Lower leg skin (tissue), 4 donors: Measurements from ENCODE around the gene ZFYVE16. TPM values are rescaled to one million over a fixed set of nuclear protein-coding genes. Genes with fewer than 3 reads are reported as not detected.

ENCODE experiments used
- DNase-seq, 2 donors: peaks; one replicate each; pipeline ENCODE4 v3.0.0-alpha.2; 2019; ENCODE audit warnings: low spot score in 2 of 2
- H3K4me3 ChIP-seq: fragments of 200-600 bp; sonication (generic); 2 replicates; pipeline ENCODE4 v1.5.1; 2017; ENCODE audit warnings: mild to moderate bottlenecking, low read depth; ENCODE audit not compliant: poor library complexity, severe bottlenecking
- CTCF ChIP-seq, 3 donors: fragments of 450-650 bp; IDR thresholded peaks; one replicate each; pipeline ENCODE4 v1.5.1; 2016; ENCODE audit warnings: antibody characterized with exemption in 3 of 3, mild to moderate bottlenecking in 3 of 3, moderate library complexity in 2 of 3
- POLR2A ChIP-seq, 2 donors: fragments of 450-650 bp; IDR thresholded peaks; one replicate each; pipeline ENCODE4 v1.6.1; 2016 to 2017; ENCODE audit warnings: antibody characterized with exemption in 2 of 2, mild to moderate bottlenecking in 1 of 2, moderate library complexity in 1 of 2
- WGBS, 2 donors: methylation state at CpG; one replicate each; pipeline ENCODE4 v1.1.5; 2018; 5-methylcytosine and 5-hydroxymethylcytosine counted together
- intact Hi-C: fragments of 100-400 bp; cut with DNase I; formaldehyde crosslinking; loops from one replicate; pipeline ENCODE4 v1.15.0; 2023; ENCODE audit warnings: low total_unique reads
- total RNA-seq, 4 donors: library from RNA; depleted of rRNA; stranded (reverse); fragments of >200 nt; gene quantifications; one replicate each; pipeline ENCODE4 v1.1.0, GENCODE V29; 2016

The ZFYVE16 gene
- total RNA-seq, 4 donors from 2014 or later, result 11.7 to 19.2 (median 13.4) TPM

- intact Hi-C loops, result no loop called here
- no peak overlapping the region for H3K4me3 ChIP-seq
- TF ChIP-seq CTCF (IDR thresholded peaks at IDR 0.05) (no peak), POLR2A (IDR thresholded peaks at IDR 0.05) (no peak)
- no peak for DNase-seq
- whole genome bisulfite sequencing, 2 donors, result 96 to 98% methylated on average over 2 of the region's 2 CpGs
Measured at GRCh38 chr5:80474929-80475328, 67.1 kb downstream of the ZFYVE16 start.

- intact Hi-C loops, result no loop called here
- H3K4me3 ChIP-seq, result no peak overlapping the region
- no peak for DNase-seq
- no peak for TF ChIP-seq POLR2A (IDR thresholded peaks at IDR 0.05)
- no peak for TF ChIP-seq CTCF (IDR thresholded peaks at IDR 0.05)
Measured at GRCh38 chr5:80479713-80480112, 71.8 kb downstream of the ZFYVE16 start.

- H3K4me3 ChIP-seq, result no peak overlapping the region
- DNase-seq, result no peak
- whole genome bisulfite sequencing, 2 donors, result 91 to 100% methylated on average over 2 of the region's 2 CpGs
- no peak for TF ChIP-seq CTCF (IDR thresholded peaks at IDR 0.05)
- no peak for TF ChIP-seq POLR2A (IDR thresholded peaks at IDR 0.05)
- intact Hi-C loops, result no loop called here
Measured at GRCh38 chr5:80480354-80480753, 72.5 kb downstream of the ZFYVE16 start.

- TF ChIP-seq CTCF (IDR thresholded peaks at IDR 0.05), result no peak
- no peak for TF ChIP-seq POLR2A (IDR thresholded peaks at IDR 0.05)
- 98 to 99% methylated on average over 3 of the region's 3 CpGs for WGBS, 2 donors
- DNase-seq, result no peak
- H3K4me3 ChIP-seq, result no peak overlapping the region
- intact Hi-C loops, result no loop called here
Measured at GRCh38 chr5:80481019-80481893, 73.4 kb downstream of the ZFYVE16 start.

GRCh38 chr5:80482578-80482977 is 74.7 kb downstream of the ZFYVE16 start:
- TF ChIP-seq CTCF (IDR thresholded peaks at IDR 0.05) (no peak), POLR2A (IDR thresholded peaks at IDR 0.05) (no peak)
- no peak overlapping the region for H3K4me3 ChIP-seq
- no peak for DNase-seq
- WGBS, 2 donors, result 74 to 79% methylated on average over 4 of the region's 4 CpGs
- intact Hi-C loops, result no loop called here
